Stromal cell of bone marrow (primary cell): ENCODE data around the gene MYD88.

Source experiments
- DNase-seq: peaks from one replicate; pipeline ENCODE4 v3.0.0-alpha.2; 2012; ENCODE audit warnings: low read depth

MYD88 gene

DNA sequence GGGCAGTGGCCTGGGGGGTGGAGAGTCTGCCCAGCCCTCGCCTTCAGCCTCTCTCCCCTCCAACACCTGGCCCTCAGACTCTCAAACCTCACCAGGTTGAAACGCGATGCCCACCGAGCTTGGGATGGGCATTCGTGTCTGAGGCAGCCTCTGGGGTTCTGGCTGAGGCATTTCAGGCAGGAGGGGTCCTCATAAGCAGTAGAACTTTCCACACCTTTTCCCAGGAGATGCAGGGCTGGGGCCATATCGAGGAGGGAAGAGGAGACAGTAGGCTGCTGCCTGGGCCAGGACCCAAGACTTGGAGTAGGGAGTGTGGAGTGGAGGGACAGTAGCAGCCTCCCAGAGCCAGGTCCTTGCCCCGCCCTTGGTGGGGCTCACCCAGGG is 26.1 kb upstream of the MYD88 start:
- no peak for DNase-seq

DNA sequence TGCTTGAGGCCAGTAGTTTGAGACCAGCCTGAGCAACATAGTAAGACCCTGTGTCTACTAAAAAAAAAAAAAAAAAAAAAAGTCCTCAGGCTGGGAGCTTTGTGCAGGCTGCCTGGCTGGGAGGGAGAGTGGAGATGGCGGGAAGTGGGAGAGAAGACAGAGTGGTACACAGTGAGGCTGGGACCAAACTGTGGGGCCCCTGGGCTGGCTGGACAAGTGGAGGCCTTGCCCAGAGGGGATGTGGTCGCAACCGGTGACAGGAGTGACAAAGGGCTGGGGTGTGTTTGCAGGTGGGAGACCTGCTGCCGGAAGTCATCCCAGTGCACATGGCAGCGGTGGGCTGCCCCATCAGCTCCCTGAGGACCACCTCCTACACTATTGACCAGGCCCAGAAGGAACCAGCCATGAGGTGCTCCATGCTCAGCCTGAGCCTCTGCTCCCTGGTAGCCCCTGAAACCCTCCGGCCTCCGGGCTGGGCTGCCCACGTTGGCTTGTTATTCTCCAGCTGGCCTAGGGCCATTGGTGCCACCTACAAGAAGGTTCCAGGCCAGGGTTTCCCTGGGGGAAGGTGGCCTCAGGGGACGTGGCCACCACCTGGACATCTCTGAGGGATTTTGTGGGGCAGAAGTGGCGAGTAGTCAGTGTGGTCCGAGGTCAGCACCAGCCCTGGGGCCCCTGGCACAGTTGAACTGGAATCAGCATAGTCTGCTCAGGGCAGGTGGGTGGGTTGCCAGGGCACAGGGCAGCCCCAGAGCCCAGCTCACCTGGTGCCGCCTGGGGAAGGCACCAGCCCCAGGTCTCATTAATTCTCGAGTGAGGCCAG is 24.2 kb upstream of the MYD88 start:
- DNase-seq, result no peak

DNA sequence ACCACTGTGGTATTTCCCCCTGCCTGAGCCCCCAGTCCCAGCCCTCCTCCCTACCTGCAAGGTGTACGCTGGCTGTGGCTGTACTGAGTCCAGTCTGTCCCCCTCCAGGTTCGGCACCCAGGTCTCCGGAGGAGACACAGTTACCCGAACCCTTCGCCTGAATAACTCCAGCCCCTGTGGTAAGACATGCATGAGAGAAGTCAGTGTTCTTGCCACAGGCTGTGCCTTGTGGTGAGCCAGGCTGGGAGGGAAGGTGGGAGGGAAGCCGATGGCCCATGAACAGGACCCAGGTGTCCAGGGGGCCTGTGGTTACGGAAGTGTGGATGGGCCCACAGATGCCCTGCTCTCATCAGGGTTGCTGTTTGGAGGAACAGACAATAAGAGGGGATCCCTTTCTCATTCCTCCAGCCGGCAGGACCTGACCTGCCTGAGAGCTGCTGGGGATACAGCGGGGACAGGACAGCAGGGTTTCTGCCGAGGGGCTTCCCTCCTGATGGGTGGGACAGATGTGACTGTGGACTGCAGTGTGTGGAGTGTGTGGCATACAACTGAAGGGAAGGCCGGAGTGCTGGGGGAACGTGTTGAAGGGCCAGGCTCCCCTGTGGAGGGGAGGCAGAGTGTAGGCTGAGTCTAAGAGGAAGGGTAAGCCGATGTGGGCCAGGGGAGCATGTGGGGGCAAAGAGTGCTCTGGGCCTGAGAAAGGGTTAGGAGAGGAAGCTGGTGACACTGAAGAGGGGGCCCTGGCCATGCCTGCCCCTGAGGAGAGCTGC is 23.4 kb upstream of the MYD88 start:
- no peak for DNase-seq

DNA sequence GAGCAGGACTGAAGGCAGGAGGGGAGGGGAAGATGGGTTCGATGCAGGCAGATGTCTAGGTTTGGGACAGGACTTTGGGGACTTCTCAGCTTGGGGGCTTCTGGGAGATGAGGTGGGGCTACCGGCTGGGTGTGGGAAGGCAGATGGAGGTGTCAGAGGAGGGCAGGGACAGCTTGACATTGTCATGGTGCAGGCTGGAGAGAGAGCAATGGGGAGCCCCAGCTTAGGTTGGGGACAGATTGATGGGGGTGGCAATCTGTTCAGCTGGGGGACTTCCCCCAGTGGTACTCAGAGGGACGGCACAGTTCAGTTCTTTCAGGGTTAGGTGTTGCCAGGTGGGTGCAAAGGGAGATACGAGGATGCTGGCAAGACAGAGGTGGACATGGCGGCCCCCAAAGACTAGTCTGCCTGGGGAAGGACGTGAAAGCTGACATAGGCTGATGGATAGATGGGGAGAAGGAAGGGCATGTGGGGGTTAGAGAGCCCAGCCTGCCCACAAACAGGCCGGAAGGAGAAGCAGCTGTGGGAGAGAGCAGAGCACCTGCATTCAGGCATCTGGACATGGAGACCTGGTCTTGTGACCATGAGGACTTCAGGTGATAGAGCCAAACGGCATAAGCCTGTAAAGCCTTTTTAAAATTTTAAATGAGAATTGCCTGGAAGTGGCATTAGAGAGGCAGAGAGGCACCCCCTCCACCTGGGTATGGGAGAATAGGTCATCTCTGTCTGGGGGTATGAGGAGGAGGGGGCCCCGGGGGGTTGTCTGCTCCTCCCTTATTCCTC is 22.6 kb upstream of the MYD88 start:
- no peak for DNase-seq

DNA sequence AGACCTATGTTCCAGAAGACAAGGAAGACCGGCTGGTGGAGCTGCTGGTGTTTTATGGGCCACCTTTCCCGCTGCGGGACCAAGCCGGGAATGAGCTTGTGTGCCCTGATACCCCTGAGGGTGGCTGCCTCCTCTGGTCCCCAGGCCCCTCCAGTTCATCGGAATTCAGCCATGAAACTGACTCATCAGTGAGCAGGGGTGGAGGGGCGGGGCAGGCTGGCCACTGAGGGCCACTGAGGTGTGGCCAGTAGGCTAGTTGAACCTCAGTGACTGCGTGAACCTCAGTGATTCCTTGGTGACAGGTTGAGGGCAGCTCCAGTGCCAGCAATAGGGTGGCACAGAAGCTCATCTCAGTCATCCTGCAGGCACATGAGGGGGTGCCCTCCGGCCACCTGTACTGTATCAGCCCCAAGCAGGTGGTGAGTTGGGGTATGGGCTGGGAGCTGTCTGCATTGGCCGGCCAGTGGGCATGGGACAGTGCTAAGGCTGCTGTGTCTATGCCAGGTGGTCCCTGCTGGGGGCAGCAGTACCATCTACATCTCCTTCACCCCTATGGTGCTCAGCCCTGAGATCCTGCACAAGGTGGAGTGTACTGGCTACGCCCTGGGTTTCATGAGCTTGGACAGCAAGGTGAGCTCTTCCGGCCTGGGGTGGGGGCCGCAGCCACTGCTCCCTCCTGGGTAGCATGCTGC is 21.8 kb upstream of the MYD88 start:
- no peak for DNase-seq

DNA sequence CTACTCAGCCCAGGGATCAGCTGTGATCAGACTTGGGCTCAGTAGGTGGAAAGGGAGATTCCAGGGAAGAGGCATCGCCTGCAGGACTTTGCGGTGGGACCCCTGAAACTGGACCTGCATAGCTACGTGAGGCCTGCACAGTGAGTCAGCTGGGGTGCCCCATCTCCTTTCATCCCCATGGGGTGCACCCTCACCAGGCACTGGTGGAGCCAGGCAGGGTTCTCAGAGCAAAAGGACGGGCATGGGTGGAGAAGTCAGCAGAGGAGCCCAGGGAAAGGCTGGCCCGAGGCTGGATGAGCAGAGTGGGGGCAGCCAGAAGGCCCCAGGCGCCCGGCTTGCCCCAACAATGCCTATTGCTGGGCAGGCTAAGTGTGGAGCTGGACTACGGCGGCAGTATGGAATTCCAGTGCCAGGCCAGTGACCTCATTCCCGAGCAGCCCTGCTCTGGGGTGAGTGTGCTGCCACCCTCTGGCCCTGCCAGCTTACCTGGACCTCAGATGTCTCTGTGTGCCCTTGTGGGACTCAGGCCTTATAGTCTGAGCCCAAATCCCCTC is 21.2 kb upstream of the MYD88 start:
- DNase-seq, result no peak

DNA sequence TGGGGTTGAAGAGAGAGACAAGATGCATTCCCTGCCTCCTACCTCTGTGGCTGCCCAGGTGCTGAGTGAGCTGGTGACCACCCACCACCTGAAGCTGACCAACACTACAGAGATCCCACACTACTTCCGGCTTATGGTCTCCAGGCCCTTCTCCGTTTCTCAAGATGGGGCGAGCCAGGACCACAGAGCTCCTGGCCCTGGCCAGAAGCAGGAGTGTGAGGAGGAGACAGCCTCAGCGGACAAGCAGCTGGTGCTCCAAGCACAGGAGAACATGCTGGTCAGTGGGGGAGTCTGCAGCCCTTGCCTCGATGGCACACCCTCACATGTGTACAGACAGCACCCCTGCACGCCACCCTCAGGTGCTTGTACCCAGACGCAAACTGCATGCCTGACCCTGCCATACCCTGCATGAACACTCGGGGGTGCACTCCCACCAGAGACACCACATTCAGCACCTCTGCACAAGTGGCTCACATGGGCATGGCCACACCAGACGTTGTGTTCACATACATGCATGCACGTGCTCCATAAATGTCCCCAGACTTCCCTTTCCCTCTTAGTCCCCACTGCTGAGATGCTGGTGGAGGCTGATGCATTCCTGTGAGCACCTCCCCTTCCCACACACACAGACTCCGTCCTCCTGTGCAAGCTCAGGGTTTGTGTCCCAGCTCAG is 20.6 kb upstream of the MYD88 start:
- peak; percentile 18 for DNase-seq

DNA sequence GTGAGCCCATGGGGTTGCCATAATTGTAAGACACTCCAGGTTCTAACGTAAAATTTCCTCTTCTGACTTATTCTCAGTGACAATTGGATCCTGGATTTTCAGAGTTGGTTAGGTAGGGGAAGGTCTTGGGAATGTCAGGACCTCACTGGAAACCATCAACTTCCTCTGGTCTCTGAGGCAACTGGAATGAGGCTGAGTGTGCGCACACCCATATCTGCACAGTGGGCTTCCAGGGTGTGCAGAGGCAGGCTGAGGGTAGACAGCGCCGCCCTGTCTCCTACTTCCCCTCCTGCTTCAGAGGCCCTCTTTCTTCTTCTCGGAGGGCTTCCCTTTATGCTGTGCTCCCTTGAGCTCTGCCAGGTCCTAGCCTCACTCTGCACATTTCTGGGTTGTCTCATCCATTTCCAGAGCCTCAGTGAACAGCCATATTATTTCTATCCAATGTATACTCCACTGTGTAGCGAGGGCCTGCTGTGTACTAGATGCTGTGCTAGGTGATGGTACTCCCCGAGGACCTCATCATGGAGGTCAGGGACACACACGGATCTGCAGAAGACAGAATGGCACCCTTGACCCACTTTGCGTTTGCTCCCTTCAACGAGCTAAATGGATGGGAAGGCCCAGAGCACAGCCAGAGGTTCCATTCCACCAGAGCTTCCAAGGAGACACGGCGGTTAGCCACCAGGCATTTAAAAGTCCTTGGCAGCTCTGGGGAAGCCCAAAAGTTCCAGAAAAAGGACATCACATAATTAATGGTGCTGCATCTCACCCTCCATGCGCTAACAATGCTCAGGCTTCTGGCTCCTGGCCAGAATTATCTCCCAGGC is 19.8 kb upstream of the MYD88 start:
- no peak for DNase-seq

DNA sequence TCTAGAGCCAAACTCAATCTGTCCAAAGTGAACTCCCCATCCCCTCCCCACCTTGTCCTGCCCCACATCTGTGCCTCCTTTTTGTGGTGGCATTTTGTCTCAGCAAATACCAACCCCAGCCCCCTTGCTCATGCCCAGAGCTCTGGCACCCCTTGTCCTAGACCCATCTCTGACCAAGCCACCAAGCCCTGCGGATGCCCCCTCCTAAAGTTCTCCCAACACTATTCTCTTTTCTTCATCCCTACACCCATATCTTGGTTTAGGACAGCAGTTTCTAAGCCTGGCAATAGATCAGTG is 19.3 kb upstream of the MYD88 start:
- no peak for DNase-seq

DNA sequence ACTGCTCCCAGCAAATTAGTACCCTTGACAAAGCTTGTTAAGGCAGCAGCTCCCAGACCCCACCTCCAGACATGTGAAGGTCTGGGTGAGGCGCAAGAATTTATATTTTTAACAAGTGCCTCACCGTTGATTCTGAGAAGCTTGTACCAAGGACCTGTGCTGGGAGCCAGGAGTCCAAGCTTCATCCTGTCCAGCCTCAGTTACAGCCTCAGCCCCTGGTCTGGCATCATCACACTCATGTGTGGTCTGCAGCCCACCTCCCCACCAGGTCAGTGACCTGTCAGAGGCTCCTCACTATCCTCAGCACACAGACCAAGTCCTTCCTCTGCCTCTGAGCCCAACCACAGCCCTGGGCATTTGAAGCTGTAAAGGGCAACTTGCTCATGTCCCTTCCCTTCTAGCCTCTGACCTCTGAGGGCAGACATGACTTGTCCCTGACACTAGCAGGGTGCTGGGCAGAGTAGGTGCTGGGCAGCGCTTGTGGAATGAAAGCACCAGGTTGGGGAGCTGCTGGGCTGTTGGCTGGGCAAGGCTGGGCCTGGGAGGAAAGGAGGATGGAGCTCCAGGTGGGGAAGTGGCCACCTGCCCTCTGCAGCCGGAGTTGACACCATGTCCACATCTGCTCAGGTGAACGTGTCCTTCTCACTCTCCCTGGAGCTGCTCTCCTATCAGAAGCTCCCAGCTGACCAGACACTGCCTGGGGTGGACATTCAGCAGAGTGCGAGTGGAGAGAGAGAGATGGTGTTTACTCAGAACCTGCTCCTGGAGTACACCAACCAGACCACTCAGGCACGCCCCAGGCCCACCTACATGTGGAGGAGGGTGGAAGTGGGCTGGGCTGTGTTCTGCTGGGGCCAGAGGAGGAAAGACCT is 18.4 kb upstream of the MYD88 start:
- DNase-seq, result no peak

DNA sequence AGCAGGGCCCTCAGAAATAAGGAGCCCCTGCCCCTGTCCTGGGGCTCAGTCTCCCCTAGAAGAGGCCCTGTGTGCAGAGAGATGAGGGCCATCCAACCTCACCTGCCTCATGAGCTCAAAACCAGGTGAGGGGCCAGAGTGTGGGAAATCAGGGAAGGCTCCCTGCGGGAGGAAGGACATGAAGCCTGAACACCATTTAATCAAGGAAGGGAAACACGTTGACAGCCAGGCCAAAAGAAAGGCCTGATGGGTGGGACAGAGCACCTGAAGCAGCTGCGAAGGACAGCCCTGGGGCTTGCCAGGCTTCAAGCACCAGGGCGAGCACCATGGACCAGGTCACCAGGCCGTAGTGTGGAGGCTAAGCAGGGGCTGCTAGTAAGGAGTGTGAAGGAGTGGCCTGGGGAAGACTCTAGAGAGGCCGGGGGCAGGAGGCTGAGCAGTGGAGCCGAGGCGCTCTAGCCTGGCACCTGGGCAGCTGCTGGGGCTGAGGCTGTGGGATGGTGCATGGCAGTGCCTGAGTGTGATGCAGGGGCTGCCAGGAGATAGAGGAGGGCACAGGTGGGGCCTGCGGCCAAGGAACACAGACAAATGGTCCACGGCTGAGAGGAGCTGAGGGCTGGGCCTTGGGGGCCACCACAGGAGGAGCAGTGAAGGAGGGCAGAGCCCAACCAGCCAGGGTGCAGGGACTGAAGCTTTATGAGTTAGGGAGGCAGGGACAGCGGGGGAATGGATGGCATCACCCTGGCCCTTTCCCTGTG is 17.6 kb upstream of the MYD88 start:
- no peak for DNase-seq

DNA sequence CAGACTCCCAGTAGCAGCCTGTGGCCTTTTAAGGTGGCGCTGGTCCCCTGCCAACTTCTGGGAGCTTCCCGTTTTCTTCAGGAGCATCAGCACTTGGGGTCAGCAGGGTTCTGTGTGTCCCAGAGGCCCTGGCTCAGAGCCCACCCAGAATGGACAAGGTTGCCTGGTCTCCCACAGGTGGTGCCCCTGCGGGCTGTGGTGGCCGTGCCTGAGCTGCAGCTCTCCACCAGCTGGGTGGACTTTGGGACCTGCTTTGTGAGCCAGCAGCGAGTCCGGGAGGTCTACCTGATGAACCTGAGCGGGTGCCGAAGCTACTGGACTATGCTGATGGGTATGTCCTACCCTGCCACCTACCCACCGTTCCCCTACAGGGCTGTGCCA is 17.0 kb upstream of the MYD88 start:
- DNase-seq, result no peak

DNA sequence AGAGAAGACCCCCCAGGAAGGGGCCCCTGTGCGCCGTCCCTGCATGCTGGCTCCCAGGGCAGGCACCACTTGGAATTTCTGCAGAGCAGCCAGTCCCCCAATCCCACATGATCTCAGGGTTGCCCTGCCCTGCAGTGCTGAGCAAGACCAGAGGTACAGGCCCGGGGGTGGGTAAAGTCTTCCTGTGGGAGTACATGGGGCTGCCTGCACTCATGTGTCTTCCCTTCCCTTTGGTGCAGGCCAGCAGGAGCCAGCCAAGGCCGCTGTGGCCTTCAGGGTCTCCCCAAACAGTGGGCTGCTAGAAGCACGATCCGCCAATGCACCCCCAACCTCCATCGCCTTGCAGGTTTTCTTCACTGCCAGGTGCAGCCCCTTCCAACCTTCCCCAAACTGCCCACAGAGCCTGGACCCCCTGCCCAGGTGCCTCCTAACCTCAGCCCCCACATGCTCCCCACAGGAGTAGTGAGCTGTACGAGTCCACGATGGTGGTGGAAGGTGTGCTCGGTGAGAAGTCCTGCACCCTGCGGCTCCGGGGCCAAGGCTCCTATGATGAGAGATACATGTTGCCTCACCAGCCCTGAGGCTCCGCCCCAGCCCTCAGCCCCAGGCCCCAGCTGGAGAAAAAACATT is 16.5 kb upstream of the MYD88 start:
- DNase-seq, result no peak

DNA sequence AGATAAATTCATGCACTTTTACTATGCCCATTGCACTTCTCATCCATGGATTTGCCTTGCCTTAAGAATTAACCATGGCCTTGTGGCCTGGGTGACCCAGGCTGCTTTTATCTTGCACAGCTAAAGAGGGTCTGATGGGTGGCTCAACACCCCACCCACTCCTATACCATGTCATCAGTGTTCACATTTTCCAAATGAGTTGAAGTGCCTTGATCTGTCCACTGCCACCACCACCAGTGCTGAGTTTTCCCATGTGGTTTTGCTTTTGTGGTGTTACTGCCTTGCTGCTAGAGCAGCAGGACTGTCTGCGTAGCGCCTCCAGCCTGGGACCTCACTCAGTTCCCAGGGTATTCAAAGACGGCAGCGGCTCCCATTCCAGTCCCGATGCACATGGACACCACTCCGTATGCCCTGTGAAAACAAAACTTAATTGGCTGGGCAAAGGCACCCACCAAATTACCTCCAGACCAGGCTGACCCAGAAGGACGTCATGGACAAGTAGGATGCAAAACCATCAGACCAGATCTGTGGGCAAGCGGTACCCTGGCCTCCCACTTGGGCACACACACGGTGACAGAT is 15.7 kb upstream of the MYD88 start:
- no peak for DNase-seq

DNA sequence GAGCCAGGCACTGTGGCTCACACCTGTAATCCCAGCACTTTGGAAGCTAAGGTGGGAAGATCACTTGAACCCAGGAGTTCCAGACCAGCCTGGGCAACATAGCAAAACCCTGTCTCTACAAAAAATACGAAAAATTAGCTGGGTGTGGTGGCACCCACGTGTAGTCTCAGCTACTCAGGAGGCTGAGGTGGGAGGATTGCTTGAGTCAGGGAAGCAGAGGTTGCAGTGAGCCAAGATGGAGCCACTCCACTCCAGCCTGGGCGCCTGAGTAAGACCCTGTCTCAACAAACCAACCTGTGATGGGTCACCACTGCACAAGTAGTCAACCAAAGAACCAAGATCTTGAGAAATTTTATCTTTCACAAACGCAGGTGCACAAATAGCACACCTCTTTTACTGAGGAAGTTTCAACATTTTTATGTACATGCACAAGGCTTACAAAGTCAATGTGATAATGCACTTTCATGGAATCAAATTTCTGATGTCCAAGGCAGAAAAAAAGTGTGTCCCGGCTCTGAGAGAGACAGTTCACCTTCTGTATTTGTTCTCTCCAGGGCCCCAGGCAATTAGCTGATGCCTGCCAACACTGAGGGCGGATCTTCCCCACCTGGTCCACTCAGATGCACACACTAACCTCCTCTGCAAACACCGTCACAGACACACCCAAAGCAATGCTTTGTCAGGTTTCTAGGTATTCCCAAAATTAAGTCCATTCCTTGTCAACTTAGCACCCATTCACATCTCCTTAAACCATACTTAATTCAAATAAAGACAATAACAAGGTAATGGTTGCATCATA is 13.9 kb upstream of the MYD88 start:
- no peak for DNase-seq

DNA sequence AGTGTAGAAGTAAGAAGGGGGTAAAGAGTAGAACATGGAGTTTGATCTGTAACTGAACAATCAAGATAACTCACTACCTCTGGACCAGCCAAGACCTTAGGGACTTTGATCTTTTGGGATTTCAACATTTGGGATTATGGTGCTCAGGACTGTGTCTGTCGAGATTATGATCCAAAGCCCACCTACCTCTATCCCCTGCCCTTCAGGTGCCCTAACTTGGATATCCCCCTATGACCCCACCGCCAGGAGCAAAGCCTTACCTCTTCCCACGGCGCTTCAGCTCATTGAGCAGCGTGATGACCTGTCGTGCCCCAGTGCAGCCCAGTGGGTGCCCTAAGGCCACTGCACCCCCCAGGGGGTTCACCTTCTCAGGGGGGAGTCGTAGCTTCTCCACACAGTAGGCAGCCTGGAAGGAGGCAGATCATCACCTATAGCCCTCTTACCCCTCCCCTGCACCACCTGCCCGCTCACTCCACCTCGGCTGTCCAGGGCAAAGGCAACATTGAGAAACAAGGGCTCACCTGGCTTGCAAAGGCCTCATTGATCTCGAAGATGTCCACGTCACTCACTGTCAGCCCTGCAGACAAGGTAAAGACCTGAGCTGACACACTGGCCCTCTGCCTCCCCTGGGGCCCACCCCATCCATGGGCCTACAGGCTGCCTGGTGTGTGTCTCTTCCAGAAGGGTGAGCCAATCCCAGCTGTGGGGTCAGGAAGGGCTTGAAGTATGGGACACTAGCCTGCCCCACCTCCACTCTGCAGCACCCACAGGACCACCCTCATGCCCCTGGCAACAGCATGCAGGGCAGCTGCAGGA is 12.9 kb upstream of the MYD88 start:
- no peak for DNase-seq
